Measurements from ENCODE around the gene CTSL.
"Not testable (repeated sequence)": the region's sequence is repeated elsewhere in the genome, so short reads cannot be mapped to it uniquely, and the experiment has no call there.

Gene CTSL

DNA sequence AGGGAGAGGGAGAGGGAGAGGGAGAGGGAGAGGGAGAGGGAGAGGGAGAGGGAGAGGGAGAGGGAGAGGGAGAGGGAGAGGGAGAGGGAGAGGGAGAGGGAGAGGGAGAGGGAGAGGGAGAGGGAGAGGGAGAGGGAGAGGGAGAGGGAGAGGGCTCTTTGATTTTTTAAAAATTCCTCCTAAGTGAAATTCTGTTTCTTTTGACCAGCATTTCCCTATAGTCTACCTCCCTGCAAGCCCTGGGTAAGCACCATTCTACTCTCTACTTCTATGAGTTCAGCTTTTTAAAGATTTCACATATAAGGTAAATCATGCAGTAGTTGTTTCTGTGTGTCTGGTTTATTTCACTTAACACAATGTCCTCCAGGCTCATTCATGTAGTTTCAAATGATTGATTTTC is 34.1 kb downstream of the CTSL start:
- H3K4me3 ChIP-seq (ENCODE audit: insufficient read depth, low read length, poor library complexity, severe bottlenecking); H3K27ac ChIP-seq (ENCODE audit: low read depth, low read length); H3K9me3 ChIP-seq (ENCODE audit: insufficient read depth, low read length): not testable (repeated sequence)

GRCh38 chr9:87760529-87760928 is 34.6 kb downstream of the CTSL start:
- Histone ChIP-seq H3K4me2 (ENCODE audit: low read depth, low read length, poor library complexity, severe bottlenecking) (no peak overlapping the region), H3K9ac (ENCODE audit: low read length) (no peak overlapping the region), H3K27ac (ENCODE audit: low read depth, low read length) (no peak overlapping the region), H3K4me3 (ENCODE audit: insufficient read depth, low read length, poor library complexity, severe bottlenecking) (no peak overlapping the region), H3K9me3 (ENCODE audit: insufficient read depth, low read length) (no peaks in the 10 kb centered on the region), H3F3A (ENCODE audit: insufficient read depth) (no peaks in the 10 kb centered on the region), H3K9me2 (replicated peaks; ENCODE audit: insufficient read depth, low read length) (no peaks in the 10 kb centered on the region), H2AFZ (ENCODE audit: low read depth, low read length, severe bottlenecking) (no peak overlapping the region), H4K20me1 (ENCODE audit: low read depth, low read length) (no peaks in the 10 kb centered on the region), H3K27me3 (ENCODE audit: low read length) (no peaks in the 10 kb centered on the region), H3K36me3 (ENCODE audit: low read length) (no peaks in the 10 kb centered on the region), H3K79me2 (ENCODE audit: insufficient read depth, low read length) (no peaks in the 10 kb centered on the region)
- TF ChIP-seq CTCF (IDR thresholded peaks at IDR 0.05; ENCODE audit: insufficient read depth, low read length, poor library complexity, severe bottlenecking) (no peak), EZH2phosphoT487 (conservative IDR thresholded peaks at IDR 0.05; ENCODE audit: low read length) (no peak)

More for the DNA sequence above, 34.1 kb downstream of the CTSL start:
- not testable (repeated sequence) for H3F3A ChIP-seq (ENCODE audit: insufficient read depth); H2AFZ ChIP-seq (ENCODE audit: low read depth, low read length, severe bottlenecking); H3K27me3 ChIP-seq (ENCODE audit: low read length); H3K9ac ChIP-seq (ENCODE audit: low read length); H3K36me3 ChIP-seq (ENCODE audit: low read length); H3K4me2 ChIP-seq (ENCODE audit: low read depth, low read length, poor library complexity, severe bottlenecking); H3K79me2 ChIP-seq (ENCODE audit: insufficient read depth, low read length); H3K9me2 ChIP-seq (replicated peaks; ENCODE audit: insufficient read depth, low read length); H4K20me1 ChIP-seq (ENCODE audit: low read depth, low read length)

GRCh38 chr9:87763286-87763685 is 37.4 kb downstream of the CTSL start:
- Histone ChIP-seq H3K9me2 (replicated peaks; ENCODE audit: insufficient read depth, low read length) (no peaks in the 10 kb centered on the region), H3K4me3 (ENCODE audit: insufficient read depth, low read length, poor library complexity, severe bottlenecking) (no peak overlapping the region), H3K4me2 (ENCODE audit: low read depth, low read length, poor library complexity, severe bottlenecking) (no peak overlapping the region), H3K9ac (ENCODE audit: low read length) (no peak overlapping the region), H3F3A (ENCODE audit: insufficient read depth) (no peaks in the 10 kb centered on the region), H3K27ac (ENCODE audit: low read depth, low read length) (no peak overlapping the region), H4K20me1 (ENCODE audit: low read depth, low read length) (no peaks in the 10 kb centered on the region), H3K36me3 (ENCODE audit: low read length) (no peaks in the 10 kb centered on the region), H2AFZ (ENCODE audit: low read depth, low read length, severe bottlenecking) (no peak overlapping the region), H3K9me3 (ENCODE audit: insufficient read depth, low read length) (no peaks in the 10 kb centered on the region), H3K79me2 (ENCODE audit: insufficient read depth, low read length) (no peaks in the 10 kb centered on the region), H3K27me3 (ENCODE audit: low read length) (no peaks in the 10 kb centered on the region)
- TF ChIP-seq CTCF (IDR thresholded peaks at IDR 0.05; ENCODE audit: insufficient read depth, low read length, poor library complexity, severe bottlenecking) (no peak), EZH2phosphoT487 (conservative IDR thresholded peaks at IDR 0.05; ENCODE audit: low read length) (no peak)

DNA sequence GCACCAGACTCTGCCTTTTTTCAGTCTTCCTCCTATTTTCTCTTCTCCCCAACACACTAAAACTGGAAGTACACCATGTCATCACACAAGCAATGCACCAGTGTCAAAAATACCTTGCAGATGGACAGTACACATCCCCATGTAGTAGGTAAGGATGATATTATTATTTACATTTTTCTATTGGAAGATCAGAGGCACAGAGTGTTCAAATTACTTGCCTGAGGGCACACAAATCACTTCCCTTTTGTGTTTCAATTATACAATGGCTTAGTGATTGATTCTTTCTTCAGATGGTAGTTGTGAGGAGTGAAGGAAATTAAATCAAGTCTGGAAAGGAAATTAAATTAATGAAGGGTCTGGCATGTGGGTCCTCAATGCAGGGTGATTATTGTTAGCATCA is 39.6 kb downstream of the CTSL start:
- no peak overlapping the region for H3K4me2 ChIP-seq (ENCODE audit: low read depth, low read length, poor library complexity, severe bottlenecking)
- H2AFZ ChIP-seq (ENCODE audit: low read depth, low read length, severe bottlenecking) = no peak overlapping the region
- no peaks in the 10 kb centered on the region for H3F3A ChIP-seq (ENCODE audit: insufficient read depth)
- H3K9me2 ChIP-seq (replicated peaks; ENCODE audit: insufficient read depth, low read length) = no peaks in the 10 kb centered on the region
- no peaks in the 10 kb centered on the region for H3K27me3 ChIP-seq (ENCODE audit: low read length)
- H3K4me3 ChIP-seq (ENCODE audit: insufficient read depth, low read length, poor library complexity, severe bottlenecking) = no peak overlapping the region
- H3K79me2 ChIP-seq (ENCODE audit: insufficient read depth, low read length) = no peaks in the 10 kb centered on the region
- no peaks in the 10 kb centered on the region for H4K20me1 ChIP-seq (ENCODE audit: low read depth, low read length)
- no peaks in the 10 kb centered on the region for H3K9me3 ChIP-seq (ENCODE audit: insufficient read depth, low read length)
- H3K36me3 ChIP-seq (ENCODE audit: low read length) = no peaks in the 10 kb centered on the region
- no peak for TF ChIP-seq CTCF (IDR thresholded peaks at IDR 0.05; ENCODE audit: insufficient read depth, low read length, poor library complexity, severe bottlenecking)
- TF ChIP-seq EZH2phosphoT487 (conservative IDR thresholded peaks at IDR 0.05; ENCODE audit: low read length) = no peak
- no peak overlapping the region for H3K27ac ChIP-seq (ENCODE audit: low read depth, low read length)
- H3K9ac ChIP-seq (ENCODE audit: low read length) = no peak overlapping the region
